ENCODE data around the gene DPF3. TPM values are rescaled to one million over a fixed set of nuclear protein-coding genes. Genes with fewer than 3 reads are reported as not detected.

DPF3 gene
- total RNA-seq, 1 experiment from 2014 or later, result not detected

GRCh38 chr14:72903716-72904115 lies 9.8 kb upstream of the DPF3 start:
- TF ChIP-seq REST (IDR thresholded peaks at IDR 0.05; ENCODE audit: insufficient read depth in 1 of 2, low read depth in 2 of 2, low read length in 1 of 2) (no peak), SIN3A (IDR thresholded peaks at IDR 0.05; ENCODE audit: borderline replicate concordance, insufficient read depth, low read depth, low read length) (no peak), CTCF (IDR thresholded peaks at IDR 0.05) (no peak), POLR2AphosphoS5 (IDR thresholded peaks at IDR 0.05; ENCODE audit: low read depth, low read length) (no peak), TCF7L2 (IDR thresholded peaks at IDR 0.05; ENCODE audit: low read depth, low read length) (no peak)
- Histone ChIP-seq H3K9me3 (ENCODE audit: control insufficient read depth, insufficient read depth, low read depth, low read length) (no peaks in the 10 kb centered on the region), H3K4me1 (ENCODE audit: control insufficient read depth, insufficient read depth, low read length) (peaks cover 4% of the 10 kb centered on the region; the same call in 1 of the 2 replicates), H3K27me3 (ENCODE audit: control insufficient read depth, insufficient read depth, low read length) (no peaks in the 10 kb centered on the region), H3K36me3 (ENCODE audit: control insufficient read depth, insufficient read depth, low read length) (no peaks in the 10 kb centered on the region), H3K27ac (ENCODE audit: low read length) (no peak overlapping the region), H3K4me3 (ENCODE audit: low read depth in 2 of 2, low read length in 2 of 2) (no peak overlapping the region)
- ChIA-PET CTCF (interaction anchor here (0.6 to 1.0 kb wide), 2 partner anchors 12 to 390 kb away, joined by 5 read pairs; no protein-coding TSS in a partner anchor), POLR2A (no interaction called here)
- no peak for ATAC-seq
- no peak for DNase-seq (ENCODE audit: low read depth, low spot score)
- BruUV-seq (replicated peaks), result no TSS peak
- in situ Hi-C loops (cut with HindIII; ENCODE audit: low pct_unique_long_range_greater_than_20kb, low sequenced_read_pairs), result no loop called here
- intact Hi-C loops (cut with micrococcal nuclease; ENCODE audit: unreplicated experiment), result no loop called here

GRCh38 chr14:72902801-72903530 lies 9.1 kb upstream of the DPF3 start:
- ATAC-seq, result no peak
- Histone ChIP-seq H3K9me3 (ENCODE audit: control insufficient read depth, insufficient read depth, low read depth, low read length) (no peaks in the 10 kb centered on the region), H3K4me1 (ENCODE audit: control insufficient read depth, insufficient read depth, low read length) (peaks cover 4% of the 10 kb centered on the region; the same call in 1 of the 2 replicates), H3K36me3 (ENCODE audit: control insufficient read depth, insufficient read depth, low read length) (no peaks in the 10 kb centered on the region), H3K27ac (ENCODE audit: low read length) (no peak overlapping the region), H3K4me3 (ENCODE audit: low read depth in 2 of 2, low read length in 2 of 2) (no peak overlapping the region), H3K27me3 (ENCODE audit: control insufficient read depth, insufficient read depth, low read length) (no peaks in the 10 kb centered on the region)
- BruUV-seq (replicated peaks), result no TSS peak
- intact Hi-C loops (cut with micrococcal nuclease; ENCODE audit: unreplicated experiment), result no loop called here
- in situ Hi-C loops (cut with HindIII; ENCODE audit: low pct_unique_long_range_greater_than_20kb, low sequenced_read_pairs), result no loop called here
- DNase-seq (ENCODE audit: low read depth, low spot score), result no peak
- TF ChIP-seq REST (IDR thresholded peaks at IDR 0.05; ENCODE audit: insufficient read depth in 1 of 2, low read depth in 2 of 2, low read length in 1 of 2), result no peak
- no peak for TF ChIP-seq SIN3A (IDR thresholded peaks at IDR 0.05; ENCODE audit: borderline replicate concordance, insufficient read depth, low read depth, low read length)
- no peak for TF ChIP-seq TCF7L2 (IDR thresholded peaks at IDR 0.05; ENCODE audit: low read depth, low read length)
- no peak for TF ChIP-seq POLR2AphosphoS5 (IDR thresholded peaks at IDR 0.05; ENCODE audit: low read depth, low read length)
- no peak for TF ChIP-seq CTCF (IDR thresholded peaks at IDR 0.05)
- ChIA-PET POLR2A (no interaction called here), CTCF (interaction anchor here (0.7 kb wide), 1 partner anchor 164 kb away, joined by 4 read pairs; no protein-coding TSS in a partner anchor)
